Vagina (tissue), 2 donors: Measurements from ENCODE around the gene CCDC186. TPM values are rescaled to one million over a fixed set of nuclear protein-coding genes. Genes with fewer than 3 reads are reported as not detected.

Source experiments
- DNase-seq, 2 donors: peaks; one replicate each; pipeline ENCODE4 v3.0.0-alpha.2; 2017; ENCODE audit errors: extremely low spot score in 2 of 2
- H3K27ac ChIP-seq: fragments of 200-600 bp; sonication (generic); one replicate; pipeline ENCODE4 v1.5.1; 2019
- H3K27me3 ChIP-seq: fragments of 200-600 bp; sonication (generic); one replicate; pipeline ENCODE4 v1.5.1; 2019
- H3K36me3 ChIP-seq, 2 donors: fragments of 200-600 bp; sonication (generic); one replicate each; pipeline ENCODE4 v1.5.1; 2017 to 2019
- H3K4me1 ChIP-seq: fragments of 200-600 bp; sonication (generic); one replicate; pipeline ENCODE4 v1.5.1; 2019
- H3K4me3 ChIP-seq, 2 donors: fragments of 200-600 bp; sonication (generic); 1 replicate in 1 of 2; 2 replicates in 1 of 2; pipeline ENCODE4 v1.5.1; 2016 to 2019
- H3K9me3 ChIP-seq: fragments of 200-600 bp; sonication (generic); one replicate; pipeline ENCODE4 v1.5.1; 2019
- CTCF ChIP-seq, 3 experiments: fragments of 450-650 bp in 2 of 3; fragments of 200-600 bp in 1 of 3; sonication (generic) in 1 of 3; IDR thresholded peaks; one replicate each; pipeline ENCODE4 v1.5.1; 2017 to 2019; ENCODE audit warnings: antibody characterized with exemption in 3 of 3, mild to moderate bottlenecking in 2 of 3, moderate library complexity in 2 of 3
- POLR2A ChIP-seq, 2 donors: fragments of 450-650 bp; IDR thresholded peaks; one replicate each; pipeline ENCODE4 v1.6.1; 2017; ENCODE audit warnings: antibody characterized with exemption in 2 of 2, mild to moderate bottlenecking in 2 of 2, moderate library complexity in 2 of 2
- POLR2AphosphoS5 ChIP-seq, 2 donors: sonication (generic); formaldehyde crosslinking; IDR thresholded peaks; one replicate each; pipeline ENCODE4 v1.9.0; 2017; ENCODE audit warnings: antibody characterized with exemption in 2 of 2, mild to moderate bottlenecking in 2 of 2, low read depth in 1 of 2; ENCODE audit not compliant: insufficient read depth in 1 of 2
- intact Hi-C: fragments of 100-400 bp; cut with DNase I; formaldehyde crosslinking; loops from one replicate; pipeline ENCODE4 v1.15.1; 2023
- total RNA-seq: library from RNA; depleted of rRNA; stranded (reverse); fragments of >200 nt; gene quantifications from one replicate; pipeline ENCODE4 v1.2.3, GENCODE V29; 2016

The CCDC186 gene
- total RNA-seq, 1 donor from 2014 or later = 25.5 TPM

GRCh38 chr10:114096864-114097263 is 77.1 kb downstream of the CCDC186 start:
- Histone ChIP-seq H3K27me3 (no peaks in the 10 kb centered on the region), H3K9me3 (no peaks in the 10 kb centered on the region), H3K27ac (no peak overlapping the region), H3K4me1 (peaks cover 6% of the 10 kb centered on the region), H3K36me3 (no peaks in the 10 kb centered on the region), H3K4me3 (no peak overlapping the region)
- DNase-seq = no peak
- intact Hi-C loops = loop anchor here (5.0 kb wide), 1 partner anchor 295 kb away; no protein-coding TSS in a partner anchor
- no peak for TF ChIP-seq POLR2AphosphoS5 (IDR thresholded peaks at IDR 0.05; ENCODE audit: insufficient read depth in 1 of 2, low read depth in 1 of 2)
- no peak for TF ChIP-seq POLR2A (IDR thresholded peaks at IDR 0.05)
- no peak for TF ChIP-seq CTCF (IDR thresholded peaks at IDR 0.05)

GRCh38 chr10:114095559-114096337 is 78.3 kb downstream of the CCDC186 start:
- Histone ChIP-seq H3K27ac (no peak overlapping the region), H3K36me3 (no peaks in the 10 kb centered on the region), H3K27me3 (no peaks in the 10 kb centered on the region), H3K4me1 (peaks cover 5% of the 10 kb centered on the region), H3K4me3 (no peak overlapping the region), H3K9me3 (no peaks in the 10 kb centered on the region)
- no peak for DNase-seq
- TF ChIP-seq POLR2A (IDR thresholded peaks at IDR 0.05) (no peak), POLR2AphosphoS5 (IDR thresholded peaks at IDR 0.05; ENCODE audit: insufficient read depth in 1 of 2, low read depth in 1 of 2) (no peak), CTCF (IDR thresholded peaks at IDR 0.05) (no peak)
- intact Hi-C loops = loop anchor here (5.0 kb wide), 1 partner anchor 293 kb away; no protein-coding TSS in a partner anchor

GRCh38 chr10:114094795-114095194 is 79.2 kb downstream of the CCDC186 start:
- Histone ChIP-seq H3K9me3 (no peaks in the 10 kb centered on the region), H3K27me3 (no peaks in the 10 kb centered on the region), H3K4me1 (no peaks in the 10 kb centered on the region), H3K27ac (no peak overlapping the region), H3K36me3 (no peaks in the 10 kb centered on the region), H3K4me3 (no peak overlapping the region)
- TF ChIP-seq POLR2A (IDR thresholded peaks at IDR 0.05) (no peak), POLR2AphosphoS5 (IDR thresholded peaks at IDR 0.05; ENCODE audit: insufficient read depth in 1 of 2, low read depth in 1 of 2) (no peak), CTCF (IDR thresholded peaks at IDR 0.05) (no peak)
- DNase-seq = no peak
- intact Hi-C loops = loop anchor here (5.0 kb wide), 1 partner anchor 292 kb away; no protein-coding TSS in a partner anchor

- H3K27me3 ChIP-seq = no peaks in the 10 kb centered on the region
- H3K4me3 ChIP-seq = no peak overlapping the region
- H3K9me3 ChIP-seq = no peaks in the 10 kb centered on the region
- DNase-seq = no peak
- TF ChIP-seq CTCF (IDR thresholded peaks at IDR 0.05) = no peak
- no peak for TF ChIP-seq POLR2AphosphoS5 (IDR thresholded peaks at IDR 0.05; ENCODE audit: insufficient read depth in 1 of 2, low read depth in 1 of 2)
- TF ChIP-seq POLR2A (IDR thresholded peaks at IDR 0.05) = no peak
- H3K4me1 ChIP-seq = no peaks in the 10 kb centered on the region
- no peak overlapping the region for H3K27ac ChIP-seq
- H3K36me3 ChIP-seq = no peaks in the 10 kb centered on the region
- intact Hi-C loops = no loop called here
Measured at GRCh38 chr10:114087655-114088054, 86.3 kb downstream of the CCDC186 start.

GRCh38 chr10:114087255-114087654 is 86.7 kb downstream of the CCDC186 start:
- no peaks in the 10 kb centered on the region for H3K27me3 ChIP-seq
- H3K9me3 ChIP-seq = no peaks in the 10 kb centered on the region
- TF ChIP-seq POLR2A (IDR thresholded peaks at IDR 0.05) = no peak
- no peak for TF ChIP-seq CTCF (IDR thresholded peaks at IDR 0.05)
- no peaks in the 10 kb centered on the region for H3K4me1 ChIP-seq
- no peaks in the 10 kb centered on the region for H3K36me3 ChIP-seq
- intact Hi-C loops = no loop called here
- no peak overlapping the region for H3K27ac ChIP-seq
- H3K4me3 ChIP-seq = no peak overlapping the region
- DNase-seq = no peak
